Measurements from ENCODE around the gene ACSS3. TPM values are rescaled to one million over a fixed set of nuclear protein-coding genes. Genes with fewer than 3 reads are reported as not detected.

Gene ACSS3
- total and polyA plus RNA-seq, 2 of the 8 experiments (the other 6 are each of a cell fraction or from before 2014, with no cell fraction given), result 14.4 to 24.0 TPM

DNA sequence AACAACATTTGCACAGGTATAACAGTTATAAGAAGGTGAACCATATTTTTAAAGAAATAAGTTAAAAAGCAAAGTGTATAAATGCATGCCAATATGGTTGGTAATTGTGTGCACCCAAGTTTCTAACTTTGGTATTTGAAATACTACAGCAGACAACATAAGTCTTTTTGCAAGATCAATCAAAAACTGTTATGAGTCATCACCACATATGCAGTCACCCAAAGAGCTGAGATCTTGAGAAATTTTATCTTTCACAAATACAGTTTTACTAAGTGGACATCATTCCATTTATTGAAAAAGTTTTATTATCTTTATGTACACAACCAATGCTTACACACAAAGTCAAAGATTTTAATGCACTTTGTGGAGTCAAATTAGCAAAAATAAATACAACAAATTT, 7.0 kb upstream of the ACSS3 start:
- no peak for FAIRE-seq
- Histone ChIP-seq H3K4me1 (replicated peaks in 1 of 4; ENCODE audit: control insufficient read depth in 3 of 4, insufficient read depth in 4 of 4, low read length in 3 of 4) (no peaks in the 10 kb centered on the region), H3K4ac (replicated peaks; ENCODE audit: insufficient read length, low read depth, low read length) (no peak overlapping the region), H3K27ac (ENCODE audit: low read depth, low read length) (no peak overlapping the region), H3K23ac (ENCODE audit: insufficient read length) (no peak overlapping the region), H4K20me1 (replicated peaks in 1 of 2; ENCODE audit: control insufficient read depth in 1 of 2, insufficient read depth in 2 of 2, low read length in 2 of 2) (no peaks in the 10 kb centered on the region), H2BK120ac (replicated peaks; ENCODE audit: low read depth, low read length) (no peak overlapping the region), H2BK20ac (ENCODE audit: low read length) (no peak overlapping the region), H2BK12ac (ENCODE audit: low read depth, low read length) (no peak overlapping the region), H3K4me2 (ENCODE audit: insufficient read depth in 1 of 2, low read depth in 2 of 2, low read length in 2 of 2) (no peak overlapping the region), H4K5ac (ENCODE audit: insufficient read length, low read depth, low read length) (no peak overlapping the region), H3K79me1 (ENCODE audit: low read depth, low read length) (no peaks in the 10 kb centered on the region), H2BK15ac (ENCODE audit: low read length) (no peak overlapping the region), H4K8ac (ENCODE audit: extremely low read depth, insufficient read depth, low read length) (no peak overlapping the region), H3K23me2 (ENCODE audit: low read depth, low read length) (no peaks in the 10 kb centered on the region), H3K9me3 (ENCODE audit: insufficient read depth in 2 of 2, low read depth in 1 of 2, low read length in 1 of 2) (no peaks in the 10 kb centered on the region), H3K79me2 (ENCODE audit: control insufficient read depth in 1 of 2, insufficient read depth in 2 of 2, low read length in 2 of 2) (no peaks in the 10 kb centered on the region), H3K18ac (ENCODE audit: extremely low read depth, low read length) (no peak overlapping the region), H2BK5ac (ENCODE audit: low read depth, low read length) (no peak overlapping the region), H3K4me3 (ENCODE audit: extremely low read depth in 1 of 4, insufficient read depth in 2 of 4, low read depth in 3 of 4, low read length in 4 of 4) (no peak overlapping the region), H3K9ac (replicated peaks in 1 of 4; ENCODE audit: extremely low read depth in 1 of 4, low read depth in 3 of 4, low read length in 3 of 4) (no peak overlapping the region), H4K91ac (replicated peaks; ENCODE audit: insufficient read length, low read length) (no peak overlapping the region), H3K14ac (ENCODE audit: insufficient read length) (no peak overlapping the region), H2AK5ac (ENCODE audit: low read depth, low read length) (no peak overlapping the region), H3K27me3 (replicated peaks in 1 of 4; ENCODE audit: control insufficient read depth in 3 of 4, extremely low read depth in 1 of 4, insufficient read depth in 3 of 4, low read length in 3 of 4) (no peaks in the 10 kb centered on the region), H3K36me3 (ENCODE audit: control insufficient read depth in 2 of 4, insufficient read depth in 4 of 4, low read length in 3 of 4) (no peaks in the 10 kb centered on the region), H2AFZ (ENCODE audit: low read length) (no peak overlapping the region), H3K56ac (replicated peaks; ENCODE audit: insufficient read length, low read depth, low read length) (no peak overlapping the region)
- ChIA-PET POLR2A (ENCODE audit: partially characterized antibody) (no interaction called here), CTCF (ENCODE audit: partially characterized antibody) (interaction anchor here (0.5 kb wide), 1 partner anchor 917 kb away, joined by 3 read pairs; no protein-coding TSS in a partner anchor)
- DNase-seq (ENCODE audit: low read depth in 1 of 2, low spot score in 2 of 2), result no peak
- TF ChIP-seq, protein P1, sequence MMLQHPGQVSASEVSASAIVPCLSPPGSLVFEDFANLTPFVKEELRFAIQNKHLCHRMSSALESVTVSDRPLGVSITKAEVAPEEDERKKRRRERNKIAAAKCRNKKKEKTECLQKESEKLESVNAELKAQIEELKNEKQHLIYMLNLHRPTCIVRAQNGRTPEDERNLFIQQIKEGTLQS (IDR thresholded peaks at IDR 0.05; ENCODE audit: insufficient read depth, low read depth, low read length), result no peak
- TF ChIP-seq MAFK (IDR thresholded peaks at IDR 0.05; ENCODE audit: low read depth, low read length), result no peak
- no peak for TF ChIP-seq BACH1 (IDR thresholded peaks at IDR 0.05; ENCODE audit: low read length)
- TF ChIP-seq SAP30 (IDR thresholded peaks at IDR 0.05; ENCODE audit: insufficient read depth, insufficient replicate concordance, low read length), result no peak
- no peak for TF ChIP-seq RAD21 (IDR thresholded peaks at IDR 0.05 in 1 of 2, conservative IDR thresholded peaks at IDR 0.05 in 1 of 2; ENCODE audit: low read depth in 2 of 2, low read length in 2 of 2)
- TF ChIP-seq TCF12 (IDR thresholded peaks at IDR 0.05; ENCODE audit: low read depth, low read length), result no peak
- TF ChIP-seq HDAC6 (IDR thresholded peaks at IDR 0.05; ENCODE audit: low read depth, low read length), result no peak
- TF ChIP-seq SRF (IDR thresholded peaks at IDR 0.05; ENCODE audit: low read depth, low read length), result no peak
- no peak for TF ChIP-seq RNF2 (IDR thresholded peaks at IDR 0.05; ENCODE audit: borderline replicate concordance, low read depth, low read length, missing control alignments, poor library complexity, severe bottlenecking)
- no peak for TF ChIP-seq KDM4A (IDR thresholded peaks at IDR 0.05; ENCODE audit: low read depth, low read length, severe bottlenecking)

Data from H1 (cell line).